Measurements from ENCODE around the gene DHRS3. TPM values are rescaled to one million over a fixed set of nuclear protein-coding genes. Genes with fewer than 3 reads are reported as not detected.

DHRS3 gene
- total and polyA plus RNA-seq, 2 of the 13 experiments (the other 11 are each of a cell fraction or from before 2014, with no cell fraction given): 48.5 to 90.5 TPM

- POLR2A ChIA-PET: interaction anchor here (0.5 to 17.4 kb wide), 8 partner anchors 13 to 248 kb away, joined by 3 to 357 read pairs (median 4); partner anchors contain the start of gene DHRS3
- CTCF ChIA-PET (ENCODE audit: low intra/inter-chr PET ratio, low total read pairs): no interaction called here
- FAIRE-seq: peak; percentile 84
- peak; percentile 66 for ATAC-seq
- peak; percentile 95 for DNase-seq (ENCODE audit: low spot score)
- Histone ChIP-seq H3K27ac (ENCODE audit: extremely low read length, insufficient read depth, low read length) (no peak overlapping the region), H3K9me3 (ENCODE audit: low read length) (no peaks in the 10 kb centered on the region), H3K79me2 (ENCODE audit: insufficient read depth, low read length) (peaks cover 84% of the 10 kb centered on the region), H3K4me1 (ENCODE audit: insufficient read depth, low read length) (peaks cover 96% of the 10 kb centered on the region), H3K36me3 (replicated peaks in 1 of 2; ENCODE audit: control insufficient read depth in 1 of 2, insufficient read depth in 2 of 2, low read length in 2 of 2) (peaks cover 11 to 47% of the 10 kb centered on the region in 2 experiments), H3K9ac (ENCODE audit: insufficient read depth, low read depth, low read length) (no peak overlapping the region), H2AFZ (ENCODE audit: low read length) (no peak overlapping the region), H4K20me1 (ENCODE audit: insufficient read depth, low read length) (peaks cover 91% of the 10 kb centered on the region), H3K27me3 (ENCODE audit: control insufficient read depth in 1 of 2, insufficient read depth in 2 of 2, low read length in 2 of 2) (no peaks in the 10 kb centered on the region), H3K4me3 (replicated peaks in 1 of 3; ENCODE audit: insufficient read depth in 1 of 3, low read depth in 2 of 3, low read length in 3 of 3) (no peak overlapping the region), H3K4me2 (ENCODE audit: low read depth, low read length) (peak overlapping the region; percentile 23; the same call in 1 of the 2 replicates)
- intact Hi-C loops (cut with micrococcal nuclease; ENCODE audit: unreplicated experiment) (loop anchor here (1.0 kb wide), 1 partner anchor 12 kb away; no protein-coding TSS in a partner anchor), in situ Hi-C loops (cut with HindIII; ENCODE audit: extremely low pct_ligation_motif_present, low pct_unique_long_range_greater_than_20kb) (no loop called here)
- BruUV-seq (replicated peaks): TSS peak; percentile 7
- WGBS (ENCODE audit: low lambda C conversion rate): 44% methylated on average over 15 of the region's 16 CpGs
- TF ChIP-seq ZNF605 (CRISPR knock-in tag; IDR thresholded peaks at IDR 0.05) (peak; percentile 60; the same call in 1 of the 2 replicates), EEA1 (CRISPR knock-in tag; IDR thresholded peaks at IDR 0.05; ENCODE audit: borderline replicate concordance) (no peak), ZNF564 (CRISPR knock-in tag; IDR thresholded peaks at IDR 0.05) (no peak), ZNF367 (CRISPR knock-in tag; IDR thresholded peaks at IDR 0.05; ENCODE audit: borderline replicate concordance) (no peak), ONECUT2 (CRISPR knock-in tag; IDR thresholded peaks at IDR 0.05) (no peak), SNAI1 (CRISPR knock-in tag; IDR thresholded peaks at IDR 0.05; ENCODE audit: borderline replicate concordance) (no peak), PHF5A (CRISPR knock-in tag; IDR thresholded peaks at IDR 0.05; ENCODE audit: low read depth, unreplicated experiment) (no peak), ATRX (CRISPR knock-in tag; IDR thresholded peaks at IDR 0.05; ENCODE audit: borderline replicate concordance) (no peak), AGO2 (optimal IDR thresholded peaks at IDR 0.05; ENCODE audit: low read depth, low read length) (no peak), ZNF609 (CRISPR knock-in tag; IDR thresholded peaks at IDR 0.05; ENCODE audit: borderline replicate concordance) (peak; percentile 97), ATF4 (CRISPR knock-in tag; IDR thresholded peaks at IDR 0.05) (peak in 1 of 2 experiments; percentile 78; a peak in 1 of 4 replicates), SIN3A (IDR thresholded peaks at IDR 0.05; ENCODE audit: borderline replicate concordance, low read depth, low read length) (no peak), ZIK1 (CRISPR knock-in tag; IDR thresholded peaks at IDR 0.05; ENCODE audit: borderline replicate concordance, low read depth) (no peak), SP2 (CRISPR knock-in tag; IDR thresholded peaks at IDR 0.05) (no peak), DZIP1 (CRISPR knock-in tag; IDR thresholded peaks at IDR 0.05) (no peak)
These were observed 13.7 kb downstream of the DHRS3 start for GRCh38 chr1:12604114-12604874.
